Vagina (tissue), 2 donors: Measurements from ENCODE around the gene AASDH. TPM values are rescaled to one million over a fixed set of nuclear protein-coding genes. Genes with fewer than 3 reads are reported as not detected.

Source experiments
- DNase-seq, 2 donors: peaks; one replicate each; pipeline ENCODE4 v3.0.0-alpha.2; 2017; ENCODE audit errors: extremely low spot score in 2 of 2
- H3K27ac ChIP-seq: fragments of 200-600 bp; sonication (generic); one replicate; pipeline ENCODE4 v1.5.1; 2019
- H3K27me3 ChIP-seq: fragments of 200-600 bp; sonication (generic); one replicate; pipeline ENCODE4 v1.5.1; 2019
- H3K36me3 ChIP-seq, 2 donors: fragments of 200-600 bp; sonication (generic); one replicate each; pipeline ENCODE4 v1.5.1; 2017 to 2019
- H3K4me1 ChIP-seq: fragments of 200-600 bp; sonication (generic); one replicate; pipeline ENCODE4 v1.5.1; 2019
- H3K4me3 ChIP-seq, 2 donors: fragments of 200-600 bp; sonication (generic); 1 replicate in 1 of 2; 2 replicates in 1 of 2; pipeline ENCODE4 v1.5.1; 2016 to 2019
- H3K9me3 ChIP-seq: fragments of 200-600 bp; sonication (generic); one replicate; pipeline ENCODE4 v1.5.1; 2019
- CTCF ChIP-seq, 3 experiments: fragments of 450-650 bp in 2 of 3; fragments of 200-600 bp in 1 of 3; sonication (generic) in 1 of 3; IDR thresholded peaks; one replicate each; pipeline ENCODE4 v1.5.1; 2017 to 2019; ENCODE audit warnings: antibody characterized with exemption in 3 of 3, mild to moderate bottlenecking in 2 of 3, moderate library complexity in 2 of 3
- POLR2A ChIP-seq, 2 donors: fragments of 450-650 bp; IDR thresholded peaks; one replicate each; pipeline ENCODE4 v1.6.1; 2017; ENCODE audit warnings: antibody characterized with exemption in 2 of 2, mild to moderate bottlenecking in 2 of 2, moderate library complexity in 2 of 2
- POLR2AphosphoS5 ChIP-seq, 2 donors: sonication (generic); formaldehyde crosslinking; IDR thresholded peaks; one replicate each; pipeline ENCODE4 v1.9.0; 2017; ENCODE audit warnings: antibody characterized with exemption in 2 of 2, mild to moderate bottlenecking in 2 of 2, low read depth in 1 of 2; ENCODE audit not compliant: insufficient read depth in 1 of 2
- intact Hi-C: fragments of 100-400 bp; cut with DNase I; formaldehyde crosslinking; loops from one replicate; pipeline ENCODE4 v1.15.1; 2023
- small RNA-seq: library from RNA; depleted of rRNA; stranded (forward); fragments of <200 nt; gene quantifications from one replicate; pipeline ENCODE3, GENCODE V24; 2016
- total RNA-seq: library from RNA; depleted of rRNA; stranded (reverse); fragments of >200 nt; gene quantifications from one replicate; pipeline ENCODE4 v1.2.3, GENCODE V29; 2016

The AASDH gene
- total RNA-seq, 1 donor from 2014 or later = 6.6 TPM

DNA sequence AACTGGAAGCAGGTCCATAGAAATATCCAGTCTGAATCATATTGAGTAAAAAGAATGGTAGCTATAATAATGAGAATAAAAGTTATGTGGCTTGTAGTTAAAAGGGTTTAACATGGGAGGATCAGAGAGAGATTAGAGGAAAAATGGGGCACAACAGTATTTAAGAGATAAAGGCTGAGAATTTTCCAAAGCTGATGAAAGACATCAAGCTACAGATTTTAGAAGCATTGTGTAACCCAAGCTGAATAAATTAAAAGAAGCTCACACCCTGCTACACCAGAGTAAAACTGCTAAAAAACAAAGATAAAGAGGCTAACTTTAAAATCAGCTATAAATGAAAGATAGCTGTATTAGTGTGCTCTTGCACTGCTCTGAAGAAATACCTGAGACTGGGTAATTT lies 94.2 kb downstream of the AASDH start:
- no peaks in the 10 kb centered on the region for H3K4me1 ChIP-seq
- TF ChIP-seq POLR2A (IDR thresholded peaks at IDR 0.05) (no peak), POLR2AphosphoS5 (IDR thresholded peaks at IDR 0.05; ENCODE audit: insufficient read depth in 1 of 2, low read depth in 1 of 2) (no peak), CTCF (IDR thresholded peaks at IDR 0.05) (no peak)
- no peak overlapping the region for H3K4me3 ChIP-seq
- no peaks in the 10 kb centered on the region for H3K36me3 ChIP-seq
- H3K9me3 ChIP-seq = no peaks in the 10 kb centered on the region
- H3K27ac ChIP-seq = no peak overlapping the region
- DNase-seq = no peak
- intact Hi-C loops = no loop called here
- H3K27me3 ChIP-seq = no peaks in the 10 kb centered on the region

DNA sequence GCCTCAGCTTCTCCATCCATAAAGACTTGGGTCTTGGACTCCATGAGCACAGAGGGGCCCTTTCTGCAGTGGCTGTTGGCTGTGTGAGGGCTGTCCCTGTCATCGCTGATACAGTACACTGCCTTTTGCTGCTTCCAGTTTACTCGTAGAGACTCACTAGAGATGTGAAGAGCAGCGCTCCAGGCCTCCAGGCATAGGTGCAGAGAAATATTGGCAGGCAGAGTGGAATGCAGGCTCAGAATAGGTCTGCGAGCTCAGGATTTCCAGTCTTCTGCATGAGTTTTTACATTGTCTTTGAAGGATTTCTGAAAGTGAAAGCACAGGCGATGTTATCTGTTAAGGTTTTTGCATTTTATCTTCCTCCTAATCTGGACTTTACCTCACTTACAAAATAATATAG lies 97.4 kb downstream of the AASDH start:
- no peak overlapping the region for H3K4me3 ChIP-seq
- no peaks in the 10 kb centered on the region for H3K36me3 ChIP-seq
- no peak for DNase-seq
- H3K27me3 ChIP-seq = no peaks in the 10 kb centered on the region
- no peak overlapping the region for H3K27ac ChIP-seq
- TF ChIP-seq POLR2AphosphoS5 (IDR thresholded peaks at IDR 0.05; ENCODE audit: insufficient read depth in 1 of 2, low read depth in 1 of 2) (no peak), CTCF (IDR thresholded peaks at IDR 0.05) (no peak), POLR2A (IDR thresholded peaks at IDR 0.05) (no peak)
- no peaks in the 10 kb centered on the region for H3K4me1 ChIP-seq
- H3K9me3 ChIP-seq = no peaks in the 10 kb centered on the region
- intact Hi-C loops = no loop called here

- TF ChIP-seq CTCF (IDR thresholded peaks at IDR 0.05) (no peak), POLR2A (IDR thresholded peaks at IDR 0.05) (no peak), POLR2AphosphoS5 (IDR thresholded peaks at IDR 0.05; ENCODE audit: insufficient read depth in 1 of 2, low read depth in 1 of 2) (no peak)
- Histone ChIP-seq H3K27me3 (no peaks in the 10 kb centered on the region), H3K36me3 (no peaks in the 10 kb centered on the region), H3K9me3 (no peaks in the 10 kb centered on the region), H3K4me3 (no peak overlapping the region), H3K4me1 (no peaks in the 10 kb centered on the region), H3K27ac (no peak overlapping the region)
- DNase-seq = no peak
- intact Hi-C loops = no loop called here
Measured at GRCh38 chr4:56288663-56289062, 98.6 kb downstream of the AASDH start.

Small RNA genes within 50 kb of the gene (small RNA-seq; reads per million reads assigned to genes)
- gene RNU6-197P = not detected

Other genes starting within 250 kb of the AASDH start
- 3.7 TPM for gene PPAT, start 48.1 kb upstream of the AASDH start, total RNA-seq
- gene PAICS, start 48.8 kb upstream of the AASDH start, total RNA-seq = 30.4 TPM
- 57.5 TPM for gene SRP72, start 80.1 kb upstream of the AASDH start, total RNA-seq
- not detected for gene ARL9, start 118.3 kb upstream of the AASDH start, total RNA-seq